Kasumi-1 (cell line): ENCODE data around the gene PI16.
A peak's percentile ranks its signal among the peaks of the same experiment; 100 is the strongest.

Experiments
- DNase-seq, 2 experiments: peaks; one replicate each; lab custom pipeline; 2025; lab: John Stamatoyannopoulos, UW

The PI16 gene

GRCh38 chr6:36957773-36958271 is 3.3 kb downstream of the PI16 start:
- DNase-seq: no peak

GRCh38 chr6:36958775-36959554 is 4.4 kb downstream of the PI16 start:
- DNase-seq: no peak

DNA sequence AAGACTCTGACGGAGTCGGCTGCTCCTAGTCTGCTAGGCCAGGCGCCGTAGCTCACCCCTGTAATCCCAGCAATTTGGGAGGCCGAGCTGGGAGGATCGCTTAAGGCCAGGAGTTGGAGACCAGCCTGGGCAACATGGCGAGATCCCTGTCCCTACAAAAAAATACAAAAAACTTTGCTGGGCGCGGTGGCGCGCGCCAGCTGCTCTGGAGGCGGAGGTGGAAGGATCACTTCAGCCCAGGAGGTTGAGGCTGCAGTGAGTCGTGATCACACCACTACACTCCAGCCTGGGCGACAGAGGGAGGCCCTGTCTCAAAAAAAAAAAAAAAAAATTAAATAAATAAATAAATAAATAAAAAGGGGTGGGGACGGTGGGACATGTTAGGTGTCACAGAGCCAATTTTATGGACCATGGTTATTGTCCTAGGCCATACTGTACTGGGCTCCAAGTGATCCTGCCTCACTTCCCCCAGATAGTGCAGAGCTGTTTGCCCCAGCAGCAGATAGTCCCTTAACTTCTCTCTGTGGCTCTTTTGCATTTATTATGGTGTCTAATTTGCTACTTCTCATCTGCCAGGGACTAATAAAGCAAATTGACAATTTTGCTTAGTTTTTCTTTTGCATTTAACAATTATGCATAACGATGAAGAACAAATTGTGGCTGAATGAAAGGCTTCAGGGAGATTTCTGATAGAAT is 5.2 kb downstream of the PI16 start:
- DNase-seq: no peak

GRCh38 chr6:36961441-36962435 is 7.2 kb downstream of the PI16 start:
- no peak for DNase-seq

- DNase-seq: peak; percentile 95 to 96
These were observed 8.3 kb downstream of the PI16 start for GRCh38 chr6:36962874-36963273.

DNA sequence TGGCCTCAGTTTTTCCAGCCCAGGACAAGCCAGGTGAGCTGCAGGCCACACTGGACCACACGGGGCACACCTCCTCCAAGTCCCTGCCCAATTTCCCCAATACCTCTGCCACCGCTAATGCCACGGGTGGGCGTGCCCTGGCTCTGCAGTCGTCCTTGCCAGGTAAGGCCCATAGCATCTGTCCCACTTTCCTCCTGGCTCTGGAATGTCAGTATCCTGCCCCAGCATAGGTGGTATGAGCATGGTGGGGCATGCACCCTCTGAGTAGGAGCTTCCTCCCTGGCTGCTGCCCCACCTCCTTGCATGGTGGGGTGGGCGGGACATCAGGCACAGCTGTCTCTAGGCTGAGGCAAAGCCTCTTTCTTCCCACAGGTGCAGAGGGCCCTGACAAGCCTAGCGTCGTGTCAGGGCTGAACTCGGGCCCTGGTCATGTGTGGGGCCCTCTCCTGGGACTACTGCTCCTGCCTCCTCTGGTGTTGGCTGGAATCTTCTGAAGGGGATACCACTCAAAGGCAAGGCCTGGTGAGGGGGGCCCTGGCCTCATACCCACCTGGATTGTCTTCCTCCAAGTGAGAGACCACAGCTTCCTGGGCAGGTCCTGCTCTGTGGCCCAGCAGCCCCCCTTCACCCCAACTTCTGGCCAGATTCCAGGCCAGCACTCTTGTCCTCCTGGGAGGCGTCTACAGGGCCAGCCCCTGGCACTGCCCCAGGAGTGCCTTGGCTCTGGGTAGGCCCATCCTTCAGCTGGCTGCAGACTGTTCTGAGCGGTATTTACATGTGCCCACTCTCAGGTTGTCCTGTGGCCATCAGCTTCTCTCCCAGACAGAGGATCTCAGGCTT is 9.1 kb downstream of the PI16 start:
- DNase-seq: no peak

GRCh38 chr6:36964349-36964748 is 9.8 kb downstream of the PI16 start:
- DNase-seq: no peak

- no peak for DNase-seq
These were observed 10.4 kb downstream of the PI16 start for GRCh38 chr6:36964908-36965307.

- no peak for DNase-seq
These were observed 12.8 kb downstream of the PI16 start for GRCh38 chr6:36967301-36967700.

GRCh38 chr6:36967757-36968156 is 13.2 kb downstream of the PI16 start:
- DNase-seq: no peak

DNA sequence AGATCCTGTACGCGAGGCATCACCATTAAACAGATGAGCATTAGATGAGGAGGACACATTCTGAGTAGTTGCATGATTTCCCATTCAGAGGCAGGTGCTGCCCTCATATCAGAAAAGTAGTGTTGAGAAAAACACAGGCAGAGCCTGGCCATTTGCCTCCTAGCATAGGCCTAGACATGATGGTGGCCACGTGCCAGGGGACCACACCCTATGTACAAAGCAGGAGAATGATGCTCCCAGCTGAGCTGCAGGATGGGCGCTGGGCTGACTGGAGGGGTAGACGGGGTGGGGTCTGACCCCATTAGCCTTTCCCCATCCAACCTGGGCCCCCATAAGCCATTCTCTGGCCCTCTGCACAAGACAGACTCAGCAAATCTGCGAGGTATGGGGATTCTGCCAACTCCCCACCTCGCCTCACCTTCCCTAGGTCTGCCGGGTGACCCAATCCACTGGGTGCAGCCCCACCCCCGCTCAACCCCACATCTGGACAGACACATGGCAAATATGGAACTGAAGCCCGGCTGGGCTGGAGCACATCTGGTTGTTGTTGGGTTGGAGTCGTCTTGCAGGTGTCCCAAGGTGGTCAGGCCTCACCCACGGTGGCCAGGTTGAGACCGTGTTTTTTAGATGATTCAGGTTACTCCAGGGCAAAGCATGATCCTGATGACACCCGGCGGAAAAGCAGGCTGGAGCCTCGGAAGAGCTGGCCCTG is 13.9 kb downstream of the PI16 start:
- no peak for DNase-seq

- DNase-seq: no peak
These were observed 14.7 kb downstream of the PI16 start for GRCh38 chr6:36969240-36969691.

GRCh38 chr6:36969988-36970891 is 15.7 kb downstream of the PI16 start:
- no peak for DNase-seq

DNA sequence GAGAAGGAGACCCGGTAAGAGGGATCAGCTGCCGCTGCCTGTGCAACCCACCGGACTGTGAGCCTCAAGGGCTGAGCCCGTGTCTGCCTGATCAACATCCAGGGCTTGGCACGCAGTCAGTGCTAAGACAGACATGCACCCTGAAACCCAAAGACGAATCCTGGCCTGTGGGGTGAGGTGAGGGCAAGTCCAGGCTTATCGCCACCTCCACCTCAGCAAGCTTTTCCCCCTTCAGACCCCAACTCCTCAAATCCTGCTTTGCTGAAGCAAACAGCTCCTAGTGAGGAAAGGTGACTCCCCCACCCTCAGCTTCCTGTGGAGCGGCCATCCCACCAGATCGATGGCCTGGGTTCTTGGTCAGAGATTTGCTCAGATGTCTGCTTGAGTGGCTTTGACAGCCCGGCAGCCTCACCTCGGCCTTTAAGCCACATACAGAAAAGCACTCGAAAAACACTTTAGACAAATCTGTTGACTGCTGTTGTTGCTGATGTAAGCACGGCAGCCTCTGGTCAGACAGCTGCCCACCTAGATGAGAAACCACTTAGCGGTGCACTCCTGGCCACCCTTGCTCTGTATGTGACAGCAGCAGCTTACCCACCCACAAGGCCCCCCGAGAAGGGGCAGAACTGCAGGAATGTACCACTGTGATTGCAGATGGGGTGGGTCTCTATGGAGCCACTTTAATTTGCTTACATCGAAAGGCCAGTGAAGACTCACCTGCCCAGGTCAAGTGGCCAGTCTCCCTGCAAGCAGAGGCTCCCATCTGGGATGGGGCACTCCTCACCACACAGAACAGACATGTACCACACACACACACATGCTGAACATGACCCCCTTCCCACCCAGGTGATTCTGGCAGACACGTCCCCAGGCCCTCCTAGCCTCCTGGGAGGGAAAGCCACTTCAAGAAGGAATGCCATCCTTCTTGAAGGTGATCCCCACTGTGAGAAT is 16.6 kb downstream of the PI16 start:
- no peak for DNase-seq

DNA sequence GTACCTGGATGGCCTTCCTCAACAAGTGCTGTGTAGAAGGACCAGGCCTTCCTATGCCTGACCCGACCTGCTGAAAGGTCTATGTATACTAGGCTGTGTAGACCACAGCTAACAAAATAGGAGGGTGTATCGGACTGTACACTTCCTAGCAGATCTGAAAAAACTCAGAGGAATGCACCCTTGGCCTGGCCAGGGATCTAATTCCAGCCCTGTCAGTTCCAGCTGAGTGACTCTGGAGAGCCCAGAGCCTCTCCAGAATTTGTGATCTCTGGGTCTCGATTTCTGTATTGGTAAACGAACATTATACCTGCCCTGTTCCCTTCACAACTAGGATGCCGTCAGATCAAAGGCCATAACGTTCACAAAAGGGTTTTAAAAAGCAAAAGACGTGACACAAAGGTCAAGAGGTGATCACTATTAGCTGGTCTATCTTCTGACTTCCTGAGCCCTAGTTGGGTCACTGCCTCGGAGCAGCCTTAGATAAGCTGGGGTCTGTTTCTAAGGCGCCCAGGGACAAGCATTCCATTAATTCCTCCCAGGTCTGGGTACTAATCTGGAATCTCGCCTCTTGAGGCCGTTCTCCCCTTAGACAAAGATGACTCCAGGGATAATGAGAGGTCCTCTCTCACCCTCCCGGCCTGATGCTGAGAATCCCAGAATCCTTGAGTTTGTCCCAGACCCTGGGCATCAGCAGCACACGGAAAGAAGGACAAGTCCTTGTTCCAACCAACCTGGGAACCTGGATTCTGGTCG is 17.6 kb downstream of the PI16 start:
- no peak for DNase-seq

- no peak for DNase-seq
These were observed 18.7 kb downstream of the PI16 start for GRCh38 chr6:36973190-36973589.

DNA sequence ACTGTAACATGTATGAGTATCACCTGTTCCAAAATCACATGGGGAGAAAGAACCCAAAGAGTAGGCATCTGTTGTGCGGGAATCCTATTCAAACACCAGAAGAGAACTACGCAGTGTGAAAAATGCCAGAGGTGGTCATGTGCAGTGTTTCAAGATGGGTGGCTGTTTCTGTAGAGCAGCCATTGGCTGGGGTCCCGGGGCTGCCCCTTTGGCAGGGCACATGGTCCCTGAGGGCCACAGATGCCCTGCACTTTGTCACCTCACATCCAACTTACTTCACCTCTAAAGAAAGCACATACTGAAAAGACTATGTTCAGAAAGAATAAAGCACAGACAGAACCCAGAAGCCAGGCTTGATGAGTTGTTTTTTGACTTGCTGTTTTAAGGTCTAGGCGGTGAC is 19.1 kb downstream of the PI16 start:
- DNase-seq: no peak
